Measurements from ENCODE around the gene EXOSC7. TPM values are rescaled to one million over a fixed set of nuclear protein-coding genes. Genes with fewer than 3 reads are reported as not detected.
A peak's percentile ranks its signal among the peaks of the same experiment; 100 is the strongest.

Gene EXOSC7
- total RNA-seq, 5 donors from 2014 or later (not counting 1 experiment from before 2014, with no cell fraction given) = 27.7 to 44.3 (median 42.0) TPM

DNA sequence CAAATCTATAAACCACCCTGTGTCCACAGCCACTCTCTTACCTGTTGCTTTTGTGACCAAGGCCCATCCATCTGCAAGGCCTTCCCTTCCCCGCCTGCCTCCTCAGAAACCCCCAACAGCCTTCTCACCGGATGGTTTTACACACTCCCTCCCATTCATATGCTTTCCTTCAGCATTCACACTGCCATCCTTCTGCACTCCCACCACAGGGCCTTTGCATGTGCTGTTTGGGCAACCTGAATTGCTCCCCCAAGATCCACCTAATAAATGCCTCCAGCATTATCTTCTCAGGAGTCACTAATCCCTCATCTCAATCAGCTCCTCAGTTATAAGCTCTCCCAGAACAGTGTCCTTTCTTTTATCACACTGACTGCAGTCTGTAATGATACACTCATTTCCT, 56.1 kb downstream of the EXOSC7 start:
- POLR2A ChIA-PET = no interaction called here
- peaks cover 11 to 28% of the 10 kb centered on the region in 2 experiments for H3K4me1 ChIP-seq (ENCODE audit: control insufficient read depth in 1 of 2, extremely low read depth in 1 of 2, insufficient read depth in 2 of 2, low read length in 2 of 2)
- Mint-ChIP-seq H3K27ac (no peak overlapping the region), H3K4me3 (no peak overlapping the region), H3K4me1 (peaks cover 25 to 30% (median 27%) of the 10 kb centered on the region in 3 donors), H3K36me3 (no peaks in the 10 kb centered on the region), H3K9me3 (no peaks in the 10 kb centered on the region), H3K27me3 (peaks cover 4 to 21% of the 10 kb centered on the region in 2 donors)
- ATAC-seq (replicated peaks in 1 of 4) (no peak), DNase-seq (no peak)
- no peaks in the 10 kb centered on the region for H3K9me3 ChIP-seq
- no peak overlapping the region for H3K27ac ChIP-seq (ENCODE audit: low read length)
- H3K4me3 ChIP-seq (ENCODE audit: control insufficient read depth in 1 of 2, extremely low read depth in 1 of 2, low read length in 1 of 2) = no peak overlapping the region
- peaks cover 0 to 62% of the 10 kb centered on the region in 2 experiments for H3K27me3 ChIP-seq (replicated peaks in 1 of 2; ENCODE audit: control insufficient read depth in 2 of 2, extremely low read depth in 1 of 2, insufficient read depth in 2 of 2, low read length in 1 of 2)
- CTCF ChIA-PET = no interaction called here
- H3K36me3 ChIP-seq (ENCODE audit: control insufficient read depth in 2 of 2, extremely low read depth in 1 of 2, insufficient read depth in 1 of 2, low read length in 1 of 2) = no peaks in the 10 kb centered on the region
- WGBS (ENCODE audit: insufficient coverage) = 93% methylated on average over 2 of the region's 2 CpGs

- Histone ChIP-seq H3K36me3 (ENCODE audit: control insufficient read depth in 2 of 2, extremely low read depth in 1 of 2, insufficient read depth in 1 of 2, low read length in 1 of 2) (no peaks in the 10 kb centered on the region), H3K27ac (ENCODE audit: low read length) (no peak overlapping the region), H3K4me3 (ENCODE audit: control insufficient read depth in 1 of 2, extremely low read depth in 1 of 2, low read length in 1 of 2) (no peak overlapping the region), H3K27me3 (replicated peaks in 1 of 2; ENCODE audit: control insufficient read depth in 2 of 2, extremely low read depth in 1 of 2, insufficient read depth in 2 of 2, low read length in 1 of 2) (peaks cover 0 to 56% of the 10 kb centered on the region in 2 experiments), H3K9me3 (no peaks in the 10 kb centered on the region), H3K4me1 (ENCODE audit: control insufficient read depth in 1 of 2, extremely low read depth in 1 of 2, insufficient read depth in 2 of 2, low read length in 2 of 2) (peaks cover 11 to 33% of the 10 kb centered on the region in 2 experiments)
- Mint-ChIP-seq H3K9me3 (no peaks in the 10 kb centered on the region), H3K36me3 (no peaks in the 10 kb centered on the region), H3K4me1 (peaks cover 31 to 37% (median 35%) of the 10 kb centered on the region in 3 donors), H3K27me3 (peaks cover 7 to 22% of the 10 kb centered on the region in 2 donors), H3K27ac (no peak overlapping the region), H3K4me3 (peak overlapping the region in 1 of 3 donors; percentile 70)
- 100% methylated on average over 5 of the region's 6 CpGs for WGBS (ENCODE audit: insufficient coverage)
- DNase-seq (no peak), ATAC-seq (replicated peaks in 1 of 4) (no peak)
- CTCF ChIA-PET = no interaction called here
- POLR2A ChIA-PET = interaction anchor here in 1 of 2 donors (0.6 kb wide), 1 partner anchor 39 kb away, joined by 3 read pairs; no protein-coding TSS in a partner anchor
These were observed 57.7 kb downstream of the EXOSC7 start for GRCh38 chr3:45033791-45034190.

- H3K4me3 ChIP-seq (ENCODE audit: control insufficient read depth in 1 of 2, extremely low read depth in 1 of 2, low read length in 1 of 2) = no peak overlapping the region
- ATAC-seq (replicated peaks in 1 of 4) = peak in 2 of 4 experiments; percentile 17 to 48
- H3K36me3 ChIP-seq (ENCODE audit: control insufficient read depth in 2 of 2, extremely low read depth in 1 of 2, insufficient read depth in 1 of 2, low read length in 1 of 2) = no peaks in the 10 kb centered on the region
- ChIA-PET POLR2A (no interaction called here), CTCF (interaction anchor here in 1 of 2 donors (0.6 kb wide), 1 partner anchor 625 kb away, joined by 3 read pairs; no protein-coding TSS in a partner anchor)
- peak overlapping the region in 1 of 2 donors; percentile 12 for H3K27ac Mint-ChIP-seq
- H3K4me3 Mint-ChIP-seq = peak overlapping the region in 2 of 3 donors; percentile 35 to 70
- peaks cover 7 to 22% of the 10 kb centered on the region in 2 donors for H3K27me3 Mint-ChIP-seq
- H3K27me3 ChIP-seq (replicated peaks in 1 of 2; ENCODE audit: control insufficient read depth in 2 of 2, extremely low read depth in 1 of 2, insufficient read depth in 2 of 2, low read length in 1 of 2) = peaks cover 0 to 53% of the 10 kb centered on the region in 2 experiments
- peaks cover 31 to 37% (median 35%) of the 10 kb centered on the region in 3 donors for H3K4me1 Mint-ChIP-seq
- no peaks in the 10 kb centered on the region for H3K36me3 Mint-ChIP-seq
- H3K4me1 ChIP-seq (ENCODE audit: control insufficient read depth in 1 of 2, extremely low read depth in 1 of 2, insufficient read depth in 2 of 2, low read length in 2 of 2) = peaks cover 11 to 33% of the 10 kb centered on the region in 2 experiments
- no peaks in the 10 kb centered on the region for H3K9me3 Mint-ChIP-seq
- no peak overlapping the region for H3K27ac ChIP-seq (ENCODE audit: low read length)
- no peaks in the 10 kb centered on the region for H3K9me3 ChIP-seq
- peak in 19 of 35 experiments; percentile 3 to 50 (median 22) for DNase-seq
- WGBS (ENCODE audit: insufficient coverage) = 40% methylated on average over 1 of the region's 3 CpGs
These were observed 58.7 kb downstream of the EXOSC7 start for GRCh38 chr3:45034612-45035252.

DNA sequence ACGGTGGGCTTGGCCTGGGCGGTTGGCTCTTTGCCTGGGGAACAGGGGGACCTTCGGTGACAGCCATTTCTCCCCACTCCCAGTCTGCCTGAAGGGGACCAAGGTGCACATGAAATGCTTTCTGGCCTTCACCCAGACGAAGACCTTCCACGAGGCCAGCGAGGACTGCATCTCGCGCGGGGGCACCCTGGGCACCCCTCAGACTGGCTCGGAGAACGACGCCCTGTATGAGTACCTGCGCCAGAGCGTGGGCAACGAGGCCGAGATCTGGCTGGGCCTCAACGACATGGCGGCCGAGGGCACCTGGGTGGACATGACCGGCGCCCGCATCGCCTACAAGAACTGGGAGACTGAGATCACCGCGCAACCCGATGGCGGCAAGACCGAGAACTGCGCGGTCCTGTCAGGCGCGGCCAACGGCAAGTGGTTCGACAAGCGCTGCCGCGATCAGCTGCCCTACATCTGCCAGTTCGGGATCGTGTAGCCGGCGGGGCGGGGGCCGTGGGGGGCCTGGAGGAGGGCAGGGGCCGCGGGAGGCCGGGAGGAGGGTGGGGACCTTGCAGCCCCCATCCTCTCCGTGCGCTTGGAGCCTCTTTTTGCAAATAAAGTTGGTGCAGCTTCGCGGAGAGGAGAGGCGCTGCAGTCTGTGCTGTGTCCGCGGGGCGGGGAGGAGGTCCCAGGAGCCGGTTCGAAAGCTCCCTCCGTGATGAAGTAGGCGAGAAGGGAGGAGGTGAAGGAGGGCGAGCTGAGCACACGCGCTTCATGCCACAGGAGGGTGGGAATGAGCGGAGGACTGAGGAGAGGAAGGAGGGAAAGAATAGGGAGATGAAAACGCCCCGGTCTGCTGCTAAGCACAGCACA, 59.6 kb downstream of the EXOSC7 start:
- no peaks in the 10 kb centered on the region for H3K9me3 ChIP-seq
- no peaks in the 10 kb centered on the region for H3K36me3 ChIP-seq (ENCODE audit: control insufficient read depth in 2 of 2, extremely low read depth in 1 of 2, insufficient read depth in 1 of 2, low read length in 1 of 2)
- 41% methylated on average over 49 of the region's 64 CpGs for WGBS (ENCODE audit: insufficient coverage)
- CTCF ChIA-PET = interaction anchor here (0.5 to 2.2 kb wide), 9 partner anchors 172 to 843 kb away, joined by 3 to 11 read pairs (median 5); no protein-coding TSS in a partner anchor
- H3K4me1 ChIP-seq (ENCODE audit: control insufficient read depth in 1 of 2, extremely low read depth in 1 of 2, insufficient read depth in 2 of 2, low read length in 2 of 2) = peaks cover 11 to 33% of the 10 kb centered on the region in 2 experiments
- POLR2A ChIA-PET = no interaction called here
- peak overlapping the region; percentile 54 to 71 (median 70) for H3K4me3 Mint-ChIP-seq
- H3K27ac Mint-ChIP-seq = no peak overlapping the region
- no peak overlapping the region for H3K27ac ChIP-seq (ENCODE audit: low read length)
- peaks cover 31 to 40% (median 38%) of the 10 kb centered on the region in 3 donors for H3K4me1 Mint-ChIP-seq
- H3K36me3 Mint-ChIP-seq = no peaks in the 10 kb centered on the region
- peaks cover 0 to 44% of the 10 kb centered on the region in 2 experiments for H3K27me3 ChIP-seq (replicated peaks in 1 of 2; ENCODE audit: control insufficient read depth in 2 of 2, extremely low read depth in 1 of 2, insufficient read depth in 2 of 2, low read length in 1 of 2)
- peak in 14 of 35 experiments; percentile 3 to 38 (median 22) for DNase-seq
- no peaks in the 10 kb centered on the region for H3K9me3 Mint-ChIP-seq
- H3K4me3 ChIP-seq (ENCODE audit: control insufficient read depth in 1 of 2, extremely low read depth in 1 of 2, low read length in 1 of 2) = peak overlapping the region; percentile 25 to 60
- H3K27me3 Mint-ChIP-seq = peaks cover 7 to 22% of the 10 kb centered on the region in 2 donors
- peak in 2 of 4 experiments; percentile 25 to 42 for ATAC-seq (replicated peaks in 1 of 4)

DNA sequence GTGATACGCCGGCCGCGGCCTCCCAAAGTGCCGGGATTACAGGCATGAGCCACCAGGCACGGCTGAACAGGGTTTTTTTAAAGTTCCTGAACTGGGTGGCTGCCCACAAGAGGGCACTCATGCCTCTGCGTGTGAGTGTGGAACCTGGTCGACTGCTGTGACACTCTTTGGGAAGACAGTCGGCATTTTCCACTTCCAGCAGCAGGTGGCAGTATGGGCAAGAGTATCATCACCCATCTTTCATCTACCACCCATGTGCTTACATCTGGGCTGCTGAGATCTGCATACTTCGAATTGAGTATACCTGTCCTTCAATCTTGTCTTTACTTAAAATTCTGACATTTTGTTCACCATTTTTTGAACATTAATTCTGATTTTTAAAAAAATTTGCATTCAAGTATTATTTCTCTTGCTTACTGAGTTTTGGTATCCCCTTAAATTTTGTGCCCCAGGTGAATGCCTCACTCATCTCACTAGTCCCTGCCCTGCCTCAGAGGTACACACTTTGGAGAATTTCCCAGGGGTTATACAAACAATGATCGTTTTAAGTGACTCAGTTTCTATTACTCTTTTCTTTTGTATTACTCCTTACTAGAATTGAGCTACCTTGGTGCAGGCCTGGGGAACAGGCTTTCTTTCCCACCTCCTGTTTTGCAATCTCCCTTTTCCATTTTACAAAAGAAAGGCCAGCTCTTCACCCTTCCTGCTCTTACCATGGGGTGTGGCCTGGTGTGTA, 61.8 kb downstream of the EXOSC7 start:
- Histone ChIP-seq H3K27me3 (replicated peaks in 1 of 2; ENCODE audit: control insufficient read depth in 2 of 2, extremely low read depth in 1 of 2, insufficient read depth in 2 of 2, low read length in 1 of 2) (peaks cover 0 to 33% of the 10 kb centered on the region in 2 experiments), H3K36me3 (ENCODE audit: control insufficient read depth in 2 of 2, extremely low read depth in 1 of 2, insufficient read depth in 1 of 2, low read length in 1 of 2) (no peaks in the 10 kb centered on the region), H3K4me3 (ENCODE audit: control insufficient read depth in 1 of 2, extremely low read depth in 1 of 2, low read length in 1 of 2) (no peak overlapping the region), H3K27ac (ENCODE audit: low read length) (no peak overlapping the region), H3K9me3 (no peaks in the 10 kb centered on the region), H3K4me1 (ENCODE audit: control insufficient read depth in 1 of 2, extremely low read depth in 1 of 2, insufficient read depth in 2 of 2, low read length in 2 of 2) (peaks cover 26 to 47% of the 10 kb centered on the region in 2 experiments)
- H3K36me3 Mint-ChIP-seq = no peaks in the 10 kb centered on the region
- ChIA-PET CTCF (interaction anchor here (0.5 to 6.4 kb wide), 17 partner anchors 30 to 805 kb away, joined by 3 to 119 read pairs (median 4); no protein-coding TSS in a partner anchor), POLR2A (no interaction called here)
- DNase-seq = peak; percentile 76 to 96 (median 88)
- no peaks in the 10 kb centered on the region for H3K9me3 Mint-ChIP-seq
- peak; percentile 84 to 92 (median 90) for ATAC-seq (replicated peaks in 1 of 4)
- H3K27ac Mint-ChIP-seq = no peak overlapping the region
- peak overlapping the region; percentile 49 to 70 (median 56) for H3K4me3 Mint-ChIP-seq
- whole genome bisulfite sequencing (ENCODE audit: insufficient coverage) = 2% methylated on average over 8 of the region's 11 CpGs
- peaks cover 7 to 22% of the 10 kb centered on the region in 2 donors for H3K27me3 Mint-ChIP-seq
- peaks cover 45 to 55% (median 52%) of the 10 kb centered on the region in 3 donors for H3K4me1 Mint-ChIP-seq

Data from T-cell (primary cell).